Naive thymus-derived CD4-positive, alpha-beta T cell (primary cell): ENCODE data around the gene SWSAP1. TPM values are rescaled to one million over a fixed set of nuclear protein-coding genes. Genes with fewer than 3 reads are reported as not detected.
A peak's percentile ranks its signal among the peaks of the same experiment; 100 is the strongest.

Source experiments
- ATAC-seq: fragments of 150-1000 bp; cut with Tn5 transposase; 2 replicates; pipeline ENCODE4 v1.10.0; 2021; ENCODE audit warnings: mild to moderate bottlenecking, moderate library complexity
- CTCF ChIA-PET: fragments of 350-600 bp; sonication (Branson Sonifier 250); formaldehyde crosslinking; loops from one replicate; lab custom pipeline; 2021; ENCODE audit warnings: antibody characterized with exemption; lab: Charles Lee
- POLR2A ChIA-PET: fragments of 350-600 bp; sonication (Branson Sonifier 250); formaldehyde crosslinking; loops from one replicate; lab custom pipeline; 2021; ENCODE audit warnings: antibody characterized with exemption, inconsistent platforms; lab: Charles Lee
- DNase-seq, 9 donors: peaks; one replicate each; pipeline versions ENCODE4 v3.0.0 to v3.0.0-alpha.2; 2020 to 2022; ENCODE audit warnings: mixed read lengths in 1 of 9
- H3K27ac ChIP-seq: one replicate; pipeline ENCODE4 v1.7.0; 2013; ENCODE audit warnings: mild to moderate bottlenecking, low read depth, low read length, moderate library complexity
- H3K27me3 ChIP-seq, 2 donors: one replicate each; pipeline ENCODE4 v1.7.0; 2013; ENCODE audit warnings: low read length in 2 of 2, mild to moderate bottlenecking in 2 of 2, moderate library complexity in 2 of 2; ENCODE audit not compliant: control insufficient read depth in 2 of 2, insufficient read depth in 2 of 2
- H3K36me3 ChIP-seq, 3 experiments: 1 replicate in 2 of 3; 2 replicates in 1 of 3; pipeline ENCODE4 v1.7.0; 2013; ENCODE audit warnings: low read length in 3 of 3, mild to moderate bottlenecking in 3 of 3, moderate library complexity in 1 of 3; ENCODE audit not compliant: insufficient read depth in 3 of 3, control insufficient read depth in 2 of 3
- H3K4me1 ChIP-seq, 2 donors: one replicate each; pipeline ENCODE4 v1.7.0; 2013; ENCODE audit warnings: low read length in 2 of 2, mild to moderate bottlenecking in 2 of 2, moderate library complexity in 1 of 2; ENCODE audit not compliant: control insufficient read depth in 2 of 2, insufficient read depth in 2 of 2
- H3K4me3 ChIP-seq: 2 replicates; pipeline ENCODE4 v1.7.0; 2013; ENCODE audit warnings: mild to moderate bottlenecking, low read length
- H3K9me3 ChIP-seq, 3 experiments: 1 replicate in 2 of 3; 2 replicates in 1 of 3; pipeline ENCODE4 v1.7.0; 2013; ENCODE audit warnings: low read length in 3 of 3; ENCODE audit not compliant: control insufficient read depth in 2 of 3
- H3K27ac Mint-ChIP-seq, 9 donors: one replicate each; pipeline ENCODE4 v1.8.0; 2020 to 2022; ENCODE audit warnings: mixed read lengths in 9 of 9, mild to moderate bottlenecking in 8 of 9, moderate library complexity in 5 of 9, inconsistent platforms in 2 of 9
- H3K27me3 Mint-ChIP-seq, 5 donors: one replicate each; pipeline ENCODE4 v1.8.0; 2021 to 2022; ENCODE audit warnings: mixed read lengths in 5 of 5, mild to moderate bottlenecking in 1 of 5
- H3K36me3 Mint-ChIP-seq, 5 donors: one replicate each; pipeline ENCODE4 v1.8.0; 2020 to 2022; ENCODE audit warnings: mixed read lengths in 5 of 5, mild to moderate bottlenecking in 3 of 5, inconsistent platforms in 1 of 5
- H3K4me1 Mint-ChIP-seq, 7 donors: one replicate each; pipeline ENCODE4 v1.8.0; 2020 to 2022; ENCODE audit warnings: mixed read lengths in 7 of 7, mild to moderate bottlenecking in 3 of 7, inconsistent platforms in 1 of 7
- H3K4me3 Mint-ChIP-seq, 10 donors: one replicate each; pipeline ENCODE4 v1.8.0; 2020 to 2022; ENCODE audit warnings: mild to moderate bottlenecking in 10 of 10, mixed read lengths in 10 of 10, moderate library complexity in 6 of 10, inconsistent platforms in 2 of 10
- H3K9me3 Mint-ChIP-seq, 11 donors: one replicate each; pipeline ENCODE4 v1.8.0; 2020 to 2022; ENCODE audit warnings: mixed read lengths in 11 of 11, mild to moderate bottlenecking in 4 of 11, inconsistent platforms in 1 of 11, moderate library complexity in 1 of 11
- intact Hi-C, 2 donors: fragments of 100-400 bp; cut with micrococcal nuclease; formaldehyde crosslinking; loops; one replicate each; pipeline ENCODE4 v1.15.1; 2023
- polyA plus RNA-seq, 2 donors: library from polyadenylated mRNA; unstranded; fragments of 300-500 nt; fragmentation: Illumina TruSeq; gene quantifications; one replicate each; pipeline ENCODE4 v1.2.3, GENCODE V29; 2021
- total RNA-seq, 6 experiments: library from RNA in 5 of 6; stranded (reverse) in 5 of 6; gene quantifications; 1 replicate in 5 of 6; 2 replicates in 1 of 6; pipeline ENCODE4 v1.2.3 and lab custom pipeline; 2021 to 2026

The SWSAP1 gene
- total and polyA plus RNA-seq, 7 experiments from 2014 or later: 3.4 to 7.3 (median 4.1) TPM

DNA sequence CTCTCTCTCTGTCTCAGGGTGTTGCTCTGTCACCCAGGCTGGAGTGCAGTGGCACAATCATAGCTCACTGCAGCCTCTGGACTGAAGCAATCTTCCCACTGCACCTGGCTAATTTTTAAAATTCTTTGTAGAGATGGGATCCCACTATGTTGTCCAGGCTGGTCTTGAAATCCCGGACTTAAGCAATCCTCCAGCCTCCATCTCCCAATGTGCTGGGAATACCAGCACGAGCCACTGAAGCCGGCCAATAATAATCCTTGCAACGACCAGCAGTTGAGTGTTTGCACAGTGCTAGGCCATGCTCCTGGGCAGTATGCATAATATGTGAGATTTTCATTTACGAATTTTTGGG, 10.3 kb downstream of the SWSAP1 start:
- no peak overlapping the region for H3K27ac ChIP-seq
- H3K9me3 ChIP-seq: no peaks in the 10 kb centered on the region
- ChIA-PET POLR2A (interaction anchor here (2.4 kb wide), 1 partner anchor 10 kb away, joined by 12 read pairs; the partner anchor contains the start of gene SWSAP1), CTCF (interaction anchor here (0.7 kb wide), 1 partner anchor 122 kb away, joined by 3 read pairs; no protein-coding TSS in a partner anchor)
- H3K36me3 Mint-ChIP-seq: peaks cover 0 to 3% (median 0%) of the 10 kb centered on the region in 5 donors
- DNase-seq (no peak), ATAC-seq (no peak)
- no peaks in the 10 kb centered on the region for H3K27me3 ChIP-seq
- H3K4me1 ChIP-seq: peaks cover 26 to 35% of the 10 kb centered on the region in 2 donors
- peaks cover 0 to 38% (median 5%) of the 10 kb centered on the region in 5 donors for H3K27me3 Mint-ChIP-seq
- H3K27ac Mint-ChIP-seq: no peak overlapping the region
- H3K4me1 Mint-ChIP-seq: peaks cover 23 to 43% (median 36%) of the 10 kb centered on the region in 7 donors
- H3K4me3 ChIP-seq: no peak overlapping the region
- H3K36me3 ChIP-seq: no peaks in the 10 kb centered on the region
- intact Hi-C loops: loop anchor here (5.0 to 10.0 kb wide), 2 partner anchors 203 to 510 kb away; partner anchors contain the start of gene CARM1 (in 1 of the 2)
- H3K9me3 Mint-ChIP-seq: peaks cover 0 to 4% (median 0%) of the 10 kb centered on the region in 11 donors
- peak overlapping the region in 4 of 10 donors; percentile 23 to 56 (median 48) for H3K4me3 Mint-ChIP-seq

DNA sequence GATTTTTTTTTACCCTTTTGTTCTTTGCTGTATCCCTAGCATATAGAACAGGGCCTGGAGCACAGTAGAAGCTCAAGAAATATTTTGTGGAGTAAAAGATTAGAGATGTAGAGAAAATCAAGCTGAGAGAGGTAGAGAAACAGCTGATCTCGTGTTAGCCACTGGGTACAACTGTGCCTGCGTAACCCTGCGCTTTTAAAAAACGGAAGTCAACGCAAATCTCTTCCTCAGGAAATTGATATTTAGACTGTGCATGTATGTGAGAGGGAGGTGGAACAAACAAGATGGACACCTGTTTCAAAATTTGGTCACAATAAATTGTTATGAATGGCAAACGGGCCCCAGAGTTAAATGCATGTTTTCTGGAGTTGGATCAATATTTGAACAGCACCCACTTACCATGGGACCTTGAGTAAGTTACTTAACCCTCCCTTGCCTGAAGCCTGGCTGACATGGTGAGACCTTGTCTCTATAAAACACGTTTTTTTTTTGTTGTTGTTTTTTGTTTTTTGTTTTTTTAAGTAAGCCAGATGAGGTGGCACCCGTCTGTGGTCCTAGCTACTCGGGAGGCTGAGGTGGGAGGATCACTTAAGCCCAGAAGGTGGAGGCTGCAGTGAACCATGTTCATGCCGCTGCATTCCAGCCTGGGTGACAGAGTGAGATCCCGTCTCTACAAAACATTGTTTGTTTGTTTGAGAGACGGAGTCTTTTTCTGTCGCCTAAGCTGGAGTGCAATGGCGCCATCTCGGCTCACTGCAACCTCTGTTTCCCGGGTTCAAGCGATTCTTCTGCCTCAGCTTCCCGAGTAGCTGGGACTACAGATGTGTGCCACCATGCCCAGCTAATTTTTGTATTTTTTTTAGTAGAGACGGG, 12.9 kb downstream of the SWSAP1 start:
- peaks cover 7 to 22% (median 16%) of the 10 kb centered on the region in 7 donors for H3K4me1 Mint-ChIP-seq
- ATAC-seq (peak; percentile 65), DNase-seq (peak in 4 of 9 donors; percentile 25 to 46 (median 34))
- CTCF ChIA-PET: interaction anchor here (0.6 to 1.8 kb wide), 2 partner anchors 10 to 83 kb away, joined by 4 read pairs; no protein-coding TSS in a partner anchor
- peaks cover 0 to 29% (median 0%) of the 10 kb centered on the region in 5 donors for H3K27me3 Mint-ChIP-seq
- Histone ChIP-seq H3K27me3 (no peaks in the 10 kb centered on the region), H3K4me3 (no peak overlapping the region), H3K4me1 (peaks cover 5 to 18% of the 10 kb centered on the region in 2 donors), H3K36me3 (no peaks in the 10 kb centered on the region), H3K9me3 (peaks cover 0 to 5% (median 0%) of the 10 kb centered on the region in 3 experiments), H3K27ac (no peak overlapping the region)
- peaks cover 0 to 3% (median 0%) of the 10 kb centered on the region in 5 donors for H3K36me3 Mint-ChIP-seq
- H3K27ac Mint-ChIP-seq: peak overlapping the region in 1 of 9 donors; percentile 46
- peak overlapping the region in 4 of 10 donors; percentile 19 to 38 (median 20) for H3K4me3 Mint-ChIP-seq
- intact Hi-C loops: loop anchor here in 1 of 2 donors (10.0 kb wide), 1 partner anchor 513 kb away; the partner anchor contains the start of gene CARM1
- POLR2A ChIA-PET: interaction anchor here (0.6 to 0.7 kb wide), 2 partner anchors 11 to 94 kb away, joined by 3 to 4 read pairs; no protein-coding TSS in a partner anchor
- peaks cover 0 to 8% (median 1%) of the 10 kb centered on the region in 11 donors for H3K9me3 Mint-ChIP-seq

- peaks cover 0 to 6% (median 0%) of the 10 kb centered on the region in 5 donors for H3K36me3 Mint-ChIP-seq
- no peak overlapping the region for H3K4me3 Mint-ChIP-seq
- peaks cover 0 to 8% (median 1%) of the 10 kb centered on the region in 11 donors for H3K9me3 Mint-ChIP-seq
- Histone ChIP-seq H3K36me3 (no peaks in the 10 kb centered on the region), H3K27me3 (no peaks in the 10 kb centered on the region), H3K27ac (no peak overlapping the region), H3K4me3 (no peak overlapping the region), H3K9me3 (peaks cover 0 to 5% (median 0%) of the 10 kb centered on the region in 3 experiments), H3K4me1 (peaks cover 0 to 7% of the 10 kb centered on the region in 2 donors)
- no peak overlapping the region for H3K27ac Mint-ChIP-seq
- intact Hi-C loops: no loop called here
- ATAC-seq: no peak
- DNase-seq: no peak
- H3K27me3 Mint-ChIP-seq: peaks cover 0 to 13% (median 4%) of the 10 kb centered on the region in 5 donors
- ChIA-PET CTCF (interaction anchor here (0.6 to 1.9 kb wide), 3 partner anchors 7 to 39 kb away, joined by 3 to 7 read pairs (median 6); no protein-coding TSS in a partner anchor), POLR2A (no interaction called here)
- H3K4me1 Mint-ChIP-seq: peaks cover 3 to 15% (median 9%) of the 10 kb centered on the region in 7 donors
Measured at GRCh38 chr19:11390359-11390758, 15.9 kb downstream of the SWSAP1 start.

GRCh38 chr19:11390933-11391680, 16.6 kb downstream of the SWSAP1 start:
- ChIA-PET CTCF (interaction anchor here (0.6 to 1.9 kb wide), 4 partner anchors 8 to 44 kb away, joined by 3 to 7 read pairs (median 4); partner anchors contain the start of genes ODAD3 and PRKCSH), POLR2A (no interaction called here)
- intact Hi-C loops: no loop called here
- Histone ChIP-seq H3K36me3 (no peaks in the 10 kb centered on the region), H3K27ac (no peak overlapping the region), H3K9me3 (peaks cover 0 to 5% (median 0%) of the 10 kb centered on the region in 3 experiments), H3K27me3 (no peaks in the 10 kb centered on the region), H3K4me1 (peaks cover 0 to 7% of the 10 kb centered on the region in 2 donors), H3K4me3 (no peak overlapping the region)
- Mint-ChIP-seq H3K4me1 (peaks cover 6 to 15% (median 9%) of the 10 kb centered on the region in 7 donors), H3K4me3 (no peak overlapping the region), H3K27me3 (peaks cover 0 to 14% (median 4%) of the 10 kb centered on the region in 5 donors), H3K27ac (no peak overlapping the region), H3K9me3 (peaks cover 0 to 8% (median 1%) of the 10 kb centered on the region in 11 donors), H3K36me3 (peaks cover 0 to 7% (median 0%) of the 10 kb centered on the region in 5 donors)
- ATAC-seq (no peak), DNase-seq (no peak)

DNA sequence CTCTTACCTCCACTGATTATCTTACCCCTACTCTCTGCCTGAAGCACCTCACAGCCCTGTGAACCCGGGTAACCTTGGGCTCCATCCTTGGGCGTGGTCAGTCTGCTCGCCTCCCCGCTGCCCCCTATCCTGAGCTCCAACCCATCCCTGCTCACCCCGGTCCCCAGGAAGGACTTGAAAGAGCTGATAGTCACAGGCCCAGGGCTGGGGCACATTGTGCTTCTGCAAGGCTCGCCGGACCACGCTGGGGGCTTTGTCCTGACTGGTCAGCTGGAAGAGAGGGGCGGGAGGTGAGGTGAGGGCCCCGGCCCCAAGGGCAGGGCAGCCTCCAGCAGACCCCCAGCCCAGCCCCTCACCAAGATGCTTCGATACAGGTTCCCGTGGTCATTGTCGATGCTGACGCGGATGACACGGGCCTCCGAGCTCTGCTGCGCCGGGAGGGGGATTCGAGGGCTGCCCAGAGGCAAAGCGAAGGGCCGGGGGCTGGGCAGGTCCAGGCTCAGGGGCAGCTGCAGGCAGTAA, 22.7 kb downstream of the SWSAP1 start:
- Mint-ChIP-seq H3K4me1 (peaks cover 0 to 11% (median 5%) of the 10 kb centered on the region in 7 donors), H3K4me3 (no peak overlapping the region), H3K27me3 (peaks cover 0 to 11% (median 4%) of the 10 kb centered on the region in 5 donors), H3K9me3 (peaks cover 0 to 1% (median 0%) of the 10 kb centered on the region in 11 donors), H3K27ac (no peak overlapping the region), H3K36me3 (peaks cover 0 to 3% (median 0%) of the 10 kb centered on the region in 5 donors)
- Histone ChIP-seq H3K9me3 (no peaks in the 10 kb centered on the region), H3K4me1 (no peaks in the 10 kb centered on the region), H3K4me3 (no peak overlapping the region), H3K27ac (no peak overlapping the region), H3K36me3 (no peaks in the 10 kb centered on the region), H3K27me3 (no peaks in the 10 kb centered on the region)
- ChIA-PET CTCF (no interaction called here), POLR2A (no interaction called here)
- intact Hi-C loops: no loop called here
- DNase-seq: no peak
- no peak for ATAC-seq
